Mammary epithelial cell (primary cell): ENCODE data around the gene CD276.

Experiments used
- EZH2 ChIP-seq: IDR thresholded peaks from 2 replicates; pipeline ENCODE4 v1.6.1; 2012; ENCODE audit warnings: low read length, inconsistent platforms, borderline replicate concordance
- TF ChIP-seq, protein P1 (sequence below), 2 donors: IDR thresholded peaks in 1 of 2; conservative IDR thresholded peaks in 1 of 2; 2 replicates each; pipeline ENCODE4 v1.5.1; 2011 to 2012; ENCODE audit warnings: inconsistent platforms in 2 of 2, low read length in 2 of 2, mild to moderate bottlenecking in 2 of 2, control low read depth in 1 of 2, low read depth in 1 of 2; ENCODE audit not compliant: insufficient read depth in 1 of 2; ENCODE audit errors: extremely low read depth in 1 of 2

DNA sequence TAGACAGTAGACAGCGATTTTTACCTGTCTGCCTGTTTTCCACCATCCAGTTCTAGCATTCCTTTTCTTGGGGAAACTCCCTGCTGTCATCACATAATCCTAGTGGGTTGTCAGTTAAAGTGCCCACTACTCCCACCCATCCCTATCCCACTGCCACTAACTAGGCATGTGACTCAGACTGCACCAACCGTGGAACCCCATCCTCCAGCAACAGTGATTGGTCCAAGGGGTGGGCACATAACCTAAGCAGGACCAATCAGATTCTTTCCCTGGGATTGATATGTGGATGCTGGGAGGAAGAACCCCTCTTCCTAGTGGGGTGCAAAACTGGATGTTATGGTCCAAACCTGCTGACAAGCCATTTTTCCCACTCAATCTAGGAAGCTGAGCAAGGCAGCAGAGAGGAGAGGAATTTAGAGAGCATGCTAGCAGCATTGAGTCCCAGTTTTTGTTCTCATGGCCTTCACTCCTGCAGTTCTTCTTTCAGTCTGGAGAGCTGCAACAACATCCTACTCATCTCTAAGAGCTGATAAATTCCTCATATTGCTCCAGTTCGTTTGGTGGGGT, 72.8 kb downstream of the CD276 start:
- TF ChIP-seq, protein P1, sequence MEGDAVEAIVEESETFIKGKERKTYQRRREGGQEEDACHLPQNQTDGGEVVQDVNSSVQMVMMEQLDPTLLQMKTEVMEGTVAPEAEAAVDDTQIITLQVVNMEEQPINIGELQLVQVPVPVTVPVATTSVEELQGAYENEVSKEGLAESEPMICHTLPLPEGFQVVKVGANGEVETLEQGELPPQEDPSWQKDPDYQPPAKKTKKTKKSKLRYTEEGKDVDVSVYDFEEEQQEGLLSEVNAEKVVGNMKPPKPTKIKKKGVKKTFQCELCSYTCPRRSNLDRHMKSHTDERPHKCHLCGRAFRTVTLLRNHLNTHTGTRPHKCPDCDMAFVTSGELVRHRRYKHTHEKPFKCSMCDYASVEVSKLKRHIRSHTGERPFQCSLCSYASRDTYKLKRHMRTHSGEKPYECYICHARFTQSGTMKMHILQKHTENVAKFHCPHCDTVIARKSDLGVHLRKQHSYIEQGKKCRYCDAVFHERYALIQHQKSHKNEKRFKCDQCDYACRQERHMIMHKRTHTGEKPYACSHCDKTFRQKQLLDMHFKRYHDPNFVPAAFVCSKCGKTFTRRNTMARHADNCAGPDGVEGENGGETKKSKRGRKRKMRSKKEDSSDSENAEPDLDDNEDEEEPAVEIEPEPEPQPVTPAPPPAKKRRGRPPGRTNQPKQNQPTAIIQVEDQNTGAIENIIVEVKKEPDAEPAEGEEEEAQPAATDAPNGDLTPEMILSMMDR (conservative IDR thresholded peaks at IDR 0.05 in 1 of 2, IDR thresholded peaks at IDR 0.05 in 1 of 2; ENCODE audit: extremely low read depth in 1 of 2, insufficient read depth in 1 of 2, low read depth in 1 of 2, low read length in 2 of 2): no peak
- no peak for TF ChIP-seq EZH2
